ENCODE measurements around the gene JUND.

DNA sequence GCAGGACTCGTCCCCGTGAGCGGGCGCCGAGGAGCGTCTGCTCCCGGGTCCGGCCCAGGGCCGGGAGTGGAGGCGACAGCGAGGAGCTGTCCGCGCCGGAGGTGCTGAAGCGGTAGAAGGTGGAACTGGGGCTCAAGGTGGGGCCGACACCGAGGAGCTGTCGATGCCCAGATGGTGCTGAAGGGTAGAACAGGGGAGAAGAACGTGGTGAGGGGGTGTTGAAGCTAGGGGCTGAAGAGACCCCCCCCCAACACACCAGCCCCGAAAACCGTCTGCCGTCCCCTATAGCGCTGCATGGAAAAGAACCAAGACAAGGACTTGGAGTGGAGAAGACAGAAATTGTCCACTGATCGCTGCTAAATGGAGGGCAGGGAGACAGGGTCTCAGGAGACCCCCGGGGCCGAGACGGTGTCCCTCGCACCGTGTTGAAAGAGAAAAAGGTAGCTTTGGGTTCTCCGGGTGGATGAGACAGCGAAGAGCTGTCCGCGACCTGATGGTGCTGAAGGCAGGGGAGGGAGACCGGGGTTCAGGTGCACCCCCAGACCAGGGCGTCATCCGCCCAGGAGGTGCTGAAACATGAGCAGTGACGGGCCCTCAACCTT lies 48.1 kb downstream of the JUND start:
- TF ChIP-seq, protein P1, sequence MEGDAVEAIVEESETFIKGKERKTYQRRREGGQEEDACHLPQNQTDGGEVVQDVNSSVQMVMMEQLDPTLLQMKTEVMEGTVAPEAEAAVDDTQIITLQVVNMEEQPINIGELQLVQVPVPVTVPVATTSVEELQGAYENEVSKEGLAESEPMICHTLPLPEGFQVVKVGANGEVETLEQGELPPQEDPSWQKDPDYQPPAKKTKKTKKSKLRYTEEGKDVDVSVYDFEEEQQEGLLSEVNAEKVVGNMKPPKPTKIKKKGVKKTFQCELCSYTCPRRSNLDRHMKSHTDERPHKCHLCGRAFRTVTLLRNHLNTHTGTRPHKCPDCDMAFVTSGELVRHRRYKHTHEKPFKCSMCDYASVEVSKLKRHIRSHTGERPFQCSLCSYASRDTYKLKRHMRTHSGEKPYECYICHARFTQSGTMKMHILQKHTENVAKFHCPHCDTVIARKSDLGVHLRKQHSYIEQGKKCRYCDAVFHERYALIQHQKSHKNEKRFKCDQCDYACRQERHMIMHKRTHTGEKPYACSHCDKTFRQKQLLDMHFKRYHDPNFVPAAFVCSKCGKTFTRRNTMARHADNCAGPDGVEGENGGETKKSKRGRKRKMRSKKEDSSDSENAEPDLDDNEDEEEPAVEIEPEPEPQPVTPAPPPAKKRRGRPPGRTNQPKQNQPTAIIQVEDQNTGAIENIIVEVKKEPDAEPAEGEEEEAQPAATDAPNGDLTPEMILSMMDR (IDR thresholded peaks at IDR 0.05), result no peak
- TF ChIP-seq POLR2A (IDR thresholded peaks at IDR 0.05), result no peak

All from uterus (tissue), 2 donors.